Activated T-cell treated with anti-CD3 and anti-CD28 coated beads, Interleukin-2, amount 50 U/mL, for 4 hours (primary cell): ENCODE data around the gene LMF1. TPM values are rescaled to one million over a fixed set of nuclear protein-coding genes. Genes with fewer than 3 reads are reported as not detected.

Experiments
- ATAC-seq, 2 donors: fragments of 200-7000 bp; cut with Tn5 transposase; one replicate each; pipeline ENCODE4 v1.10.0; 2021
- DNase-seq: peaks from one replicate; pipeline ENCODE4 v3.0.0-alpha.2; 2020
- H3K27me3 Mint-ChIP-seq: one replicate; pipeline ENCODE4 v1.8.0; 2021; ENCODE audit warnings: low read depth, mixed read lengths
- H3K36me3 Mint-ChIP-seq: one replicate; pipeline ENCODE4 v1.8.0; 2022; ENCODE audit warnings: mixed read lengths; ENCODE audit not compliant: insufficient read depth
- H3K4me1 Mint-ChIP-seq: one replicate; pipeline ENCODE4 v1.8.0; 2021; ENCODE audit warnings: low read depth, mixed read lengths
- H3K4me3 Mint-ChIP-seq: one replicate; pipeline ENCODE4 v1.8.0; 2021; ENCODE audit warnings: mild to moderate bottlenecking, moderate library complexity, mixed read lengths
- H3K9me3 Mint-ChIP-seq: one replicate; pipeline ENCODE4 v1.8.0; 2021; ENCODE audit warnings: mixed read lengths
- total RNA-seq, 3 donors: library from RNA; stranded (reverse); gene quantifications; one replicate each; pipeline ENCODE4 v1.2.1, GENCODE V29; 2021

Gene LMF1
- total RNA-seq, 3 donors from 2014 or later = 7.7 to 9.9 (median 9.3) TPM

DNA sequence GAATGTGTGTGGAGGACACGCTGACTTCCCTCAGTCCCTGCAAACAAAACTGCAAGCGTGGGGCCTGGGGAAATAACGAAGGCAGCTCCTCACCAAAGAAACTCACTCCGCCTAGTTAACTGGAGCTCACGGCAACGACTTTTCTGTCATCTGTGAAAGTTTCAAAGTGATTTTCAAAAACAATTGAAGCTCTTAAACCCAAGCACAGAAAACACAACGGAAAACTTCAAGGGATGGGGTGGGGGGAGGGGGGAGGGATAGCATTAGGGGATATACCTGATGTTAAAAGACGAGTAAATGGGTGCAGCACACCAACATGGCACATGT is 167.1 kb downstream of the LMF1 start:
- peaks cover 9% of the 10 kb centered on the region for H3K4me1 Mint-ChIP-seq
- H3K4me3 Mint-ChIP-seq = no peak overlapping the region
- no peak for DNase-seq
- peaks cover 13% of the 10 kb centered on the region for H3K27me3 Mint-ChIP-seq
- H3K36me3 Mint-ChIP-seq = no peaks in the 10 kb centered on the region
- ATAC-seq = no peak
- H3K9me3 Mint-ChIP-seq = no peaks in the 10 kb centered on the region

Other genes with a start within 250 kb of the LMF1 start
- 10 to 100 TPM; 66.0 to 75.0 (median 67.8) TPM for gene ANTKMT, start 249.8 kb downstream of the LMF1 start, total RNA-seq
- gene CCDC78, start 244.5 kb downstream of the LMF1 start, total RNA-seq = 1 to 10 TPM; 5.4 to 9.1 (median 7.0) TPM
- gene HAGHL, start 243.9 kb downstream of the LMF1 start, total RNA-seq = 10 to 100 TPM in 2 of 3 donors, 1 to 10 TPM in 1; 8.8 to 13.0 (median 12.4) TPM
- gene CIAO3, start 230.0 kb downstream of the LMF1 start, total RNA-seq = 10 to 100 TPM; 30.1 to 39.5 (median 34.8) TPM
- under 1 TPM in 1 of 3 donors, not detected in 2; 0.08 TPM for gene MSLN, start 210.2 kb downstream of the LMF1 start, total RNA-seq
- gene RPUSD1, start 182.6 kb downstream of the LMF1 start, total RNA-seq = 10 to 100 TPM; 72.3 to 99.0 (median 75.1) TPM
- 100 to 1,000 TPM; 138 to 171 (median 161) TPM for gene CHTF18, start 182.4 kb downstream of the LMF1 start, total RNA-seq
- not detected for gene GNG13, start 170.2 kb downstream of the LMF1 start, total RNA-seq
- 1 to 10 TPM; 2.6 to 4.0 (median 3.5) TPM for gene SOX8, start 10.8 kb upstream of the LMF1 start, total RNA-seq
- gene SSTR5, start 101.8 kb upstream of the LMF1 start, total RNA-seq = not detected
- not detected for gene C1QTNF8, start 125.3 kb upstream of the LMF1 start, total RNA-seq
- gene CACNA1H, start 182.1 kb upstream of the LMF1 start, total RNA-seq = under 1 TPM; 0.34 to 0.51 (median 0.41) TPM